ENCODE measurements around the gene ALKBH3. TPM values are rescaled to one million over a fixed set of nuclear protein-coding genes. Genes with fewer than 3 reads are reported as not detected.
A peak's percentile ranks its signal among the peaks of the same experiment; 100 is the strongest.

ALKBH3 gene
- total and polyA plus RNA-seq, 2 experiments from 2014 or later = 23.8 to 27.2 TPM

- H2AFZ ChIP-seq = no peak overlapping the region
- WGBS (ENCODE audit: low lambda C conversion rate, missing lambda C conversion rate) = 67% methylated on average over 1 of the region's 1 CpG
- no peaks in the 10 kb centered on the region for H3K9me2 ChIP-seq (replicated peaks; ENCODE audit: insufficient read depth)
- no peaks in the 10 kb centered on the region for H3K36me3 ChIP-seq (replicated peaks; ENCODE audit: insufficient read depth, low read depth)
- H3K79me2 ChIP-seq = no peaks in the 10 kb centered on the region
- no peaks in the 10 kb centered on the region for H3K4me1 ChIP-seq (ENCODE audit: insufficient read depth)
- no peak for TF ChIP-seq EZH2phosphoT487 (IDR thresholded peaks at IDR 0.05; ENCODE audit: low read depth, severe bottlenecking, unreplicated experiment)
- TF ChIP-seq CTCF (IDR thresholded peaks at IDR 0.05; ENCODE audit: poor library complexity) = no peak
- no peak for TF ChIP-seq EZH2 (IDR thresholded peaks at IDR 0.05; ENCODE audit: borderline replicate concordance)
- no peaks in the 10 kb centered on the region for H3K27me3 ChIP-seq
- no peaks in the 10 kb centered on the region for H4K20me1 ChIP-seq (ENCODE audit: insufficient read depth, poor library complexity, severe bottlenecking)
- no peaks in the 10 kb centered on the region for H3K9me3 ChIP-seq (ENCODE audit: low read depth)
- no peak overlapping the region for H3K4me2 ChIP-seq
- DNase-seq (ENCODE audit: low spot score) = no peak
- H3K4me3 ChIP-seq = no peak overlapping the region
- no peak overlapping the region for H3K27ac ChIP-seq
Measured at GRCh38 chr11:43842021-43842420, 38.6 kb upstream of the ALKBH3 start.

DNA sequence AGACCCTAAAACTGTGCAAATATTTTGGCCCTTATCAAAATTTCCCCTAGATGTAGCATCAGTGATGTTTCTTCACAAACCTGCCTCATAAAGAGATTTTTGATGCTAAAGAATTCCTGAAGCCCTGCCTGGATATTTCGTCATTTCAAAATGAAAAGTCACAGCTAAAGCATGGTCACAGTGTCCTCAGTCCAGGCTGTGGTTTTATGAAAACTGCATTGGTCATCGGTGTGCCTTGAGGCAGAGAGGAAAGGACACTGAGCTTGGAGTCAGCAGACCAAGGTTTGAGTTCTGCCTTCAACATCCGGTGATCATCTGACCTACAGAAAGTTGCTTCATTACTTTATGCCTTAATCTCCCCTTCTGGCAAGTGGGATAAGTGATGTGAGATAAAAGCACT is 34.8 kb upstream of the ALKBH3 start:
- Histone ChIP-seq H3K9me2 (replicated peaks; ENCODE audit: insufficient read depth) (no peaks in the 10 kb centered on the region), H3K4me1 (ENCODE audit: insufficient read depth) (no peaks in the 10 kb centered on the region), H3K4me2 (no peak overlapping the region), H3K27me3 (no peaks in the 10 kb centered on the region), H3K36me3 (replicated peaks; ENCODE audit: insufficient read depth, low read depth) (no peaks in the 10 kb centered on the region), H3K79me2 (no peaks in the 10 kb centered on the region), H3K4me3 (no peak overlapping the region), H3K27ac (no peak overlapping the region), H2AFZ (no peak overlapping the region), H4K20me1 (ENCODE audit: insufficient read depth, poor library complexity, severe bottlenecking) (peaks cover 2% of the 10 kb centered on the region), H3K9me3 (ENCODE audit: low read depth) (no peaks in the 10 kb centered on the region)
- TF ChIP-seq EZH2phosphoT487 (IDR thresholded peaks at IDR 0.05; ENCODE audit: low read depth, severe bottlenecking, unreplicated experiment) (no peak), CTCF (IDR thresholded peaks at IDR 0.05; ENCODE audit: poor library complexity) (no peak), EZH2 (IDR thresholded peaks at IDR 0.05; ENCODE audit: borderline replicate concordance) (no peak)
- 93% methylated on average over 3 of the region's 3 CpGs for whole genome bisulfite sequencing (ENCODE audit: low lambda C conversion rate, missing lambda C conversion rate)
- no peak for DNase-seq (ENCODE audit: low spot score)

GRCh38 chr11:43852057-43852636 is 28.5 kb upstream of the ALKBH3 start:
- Histone ChIP-seq H3K27me3 (no peaks in the 10 kb centered on the region), H3K4me1 (ENCODE audit: insufficient read depth) (no peaks in the 10 kb centered on the region), H3K9me2 (replicated peaks; ENCODE audit: insufficient read depth) (no peaks in the 10 kb centered on the region), H3K4me3 (no peak overlapping the region), H3K79me2 (no peaks in the 10 kb centered on the region), H2AFZ (no peak overlapping the region), H3K36me3 (replicated peaks; ENCODE audit: insufficient read depth, low read depth) (no peaks in the 10 kb centered on the region), H3K4me2 (no peak overlapping the region), H3K27ac (no peak overlapping the region), H3K9me3 (ENCODE audit: low read depth) (no peaks in the 10 kb centered on the region), H4K20me1 (ENCODE audit: insufficient read depth, poor library complexity, severe bottlenecking) (peaks cover 2% of the 10 kb centered on the region)
- peak; percentile 88 for TF ChIP-seq CTCF (IDR thresholded peaks at IDR 0.05; ENCODE audit: poor library complexity)
- TF ChIP-seq EZH2 (IDR thresholded peaks at IDR 0.05; ENCODE audit: borderline replicate concordance) = no peak
- no peak for TF ChIP-seq EZH2phosphoT487 (IDR thresholded peaks at IDR 0.05; ENCODE audit: low read depth, severe bottlenecking, unreplicated experiment)
- WGBS (ENCODE audit: low lambda C conversion rate, missing lambda C conversion rate) = 40% methylated on average over 4 of the region's 4 CpGs
- DNase-seq (ENCODE audit: low spot score) = peak; percentile 74

GRCh38 chr11:43853781-43854180 is 26.9 kb upstream of the ALKBH3 start:
- no peaks in the 10 kb centered on the region for H3K9me2 ChIP-seq (replicated peaks; ENCODE audit: insufficient read depth)
- H3K27me3 ChIP-seq = no peaks in the 10 kb centered on the region
- no peaks in the 10 kb centered on the region for H3K9me3 ChIP-seq (ENCODE audit: low read depth)
- TF ChIP-seq EZH2phosphoT487 (IDR thresholded peaks at IDR 0.05; ENCODE audit: low read depth, severe bottlenecking, unreplicated experiment) = no peak
- TF ChIP-seq EZH2 (IDR thresholded peaks at IDR 0.05; ENCODE audit: borderline replicate concordance) = no peak
- no peak overlapping the region for H3K27ac ChIP-seq
- H3K4me2 ChIP-seq = no peak overlapping the region
- H3K36me3 ChIP-seq (replicated peaks; ENCODE audit: insufficient read depth, low read depth) = no peaks in the 10 kb centered on the region
- peaks cover 2% of the 10 kb centered on the region for H4K20me1 ChIP-seq (ENCODE audit: insufficient read depth, poor library complexity, severe bottlenecking)
- DNase-seq (ENCODE audit: low spot score) = no peak
- H3K4me1 ChIP-seq (ENCODE audit: insufficient read depth) = no peaks in the 10 kb centered on the region
- H2AFZ ChIP-seq = no peak overlapping the region
- H3K79me2 ChIP-seq = no peaks in the 10 kb centered on the region
- no peak overlapping the region for H3K4me3 ChIP-seq
